ENCODE measurements around the gene AKAP8L. TPM values are rescaled to one million over a fixed set of nuclear protein-coding genes. Genes with fewer than 3 reads are reported as not detected.
"Not testable (repeated sequence)": the region's sequence is repeated elsewhere in the genome, so short reads cannot be mapped to it uniquely, and the experiment has no call there.

AKAP8L gene
- polyA plus RNA-seq, 2 donors, result 37.9 to 75.5 TPM

GRCh38 chr19:15354566-15355296 lies 64.1 kb downstream of the AKAP8L start:
- WGBS, 2 donors, result 81 to 88% methylated on average over 27 of the region's 27 CpGs
- Histone ChIP-seq H3K27me3 (ENCODE audit: control insufficient read depth in 1 of 2, insufficient read depth in 2 of 2, low read length in 2 of 2) (no peaks in the 10 kb centered on the region), H3K4me3 (ENCODE audit: low read depth in 1 of 2, low read length in 2 of 2) (no peak overlapping the region), H3K36me3 (ENCODE audit: control insufficient read depth in 2 of 2, insufficient read depth in 2 of 2, low read length in 1 of 2) (peaks cover 16 to 24% of the 10 kb centered on the region in 2 donors), H3K9me3 (ENCODE audit: control insufficient read depth in 2 of 2, insufficient read depth in 1 of 2, low read depth in 1 of 2, low read length in 1 of 2) (no peaks in the 10 kb centered on the region), H3K4me1 (ENCODE audit: control insufficient read depth in 2 of 2, insufficient read depth in 2 of 2, low read length in 1 of 2) (no peaks in the 10 kb centered on the region), H3K27ac (ENCODE audit: low read depth in 2 of 2, low read length in 1 of 2) (no peak overlapping the region)

- WGBS, 2 donors, result 44 to 89% methylated on average over 4 of the region's 4 CpGs
- Histone ChIP-seq H3K27me3 (ENCODE audit: control insufficient read depth in 1 of 2, insufficient read depth in 2 of 2, low read length in 2 of 2) (no peaks in the 10 kb centered on the region), H3K9me3 (ENCODE audit: control insufficient read depth in 2 of 2, insufficient read depth in 1 of 2, low read depth in 1 of 2, low read length in 1 of 2) (no peaks in the 10 kb centered on the region), H3K27ac (ENCODE audit: low read depth in 2 of 2, low read length in 1 of 2) (no peak overlapping the region), H3K36me3 (ENCODE audit: control insufficient read depth in 2 of 2, insufficient read depth in 2 of 2, low read length in 1 of 2) (peaks cover 16 to 23% of the 10 kb centered on the region in 2 donors), H3K4me1 (ENCODE audit: control insufficient read depth in 2 of 2, insufficient read depth in 2 of 2, low read length in 1 of 2) (no peaks in the 10 kb centered on the region), H3K4me3 (ENCODE audit: low read depth in 1 of 2, low read length in 2 of 2) (no peak overlapping the region)
Measured at GRCh38 chr19:15353908-15354307, 64.9 kb downstream of the AKAP8L start.

- H3K4me3 ChIP-seq (ENCODE audit: low read depth in 1 of 2, low read length in 2 of 2); H3K9me3 ChIP-seq (ENCODE audit: control insufficient read depth in 2 of 2, insufficient read depth in 1 of 2, low read depth in 1 of 2, low read length in 1 of 2); H3K4me1 ChIP-seq (ENCODE audit: control insufficient read depth in 2 of 2, insufficient read depth in 2 of 2, low read length in 1 of 2); H3K27ac ChIP-seq (ENCODE audit: low read depth in 2 of 2, low read length in 1 of 2); H3K27me3 ChIP-seq (ENCODE audit: control insufficient read depth in 1 of 2, insufficient read depth in 2 of 2, low read length in 2 of 2): not testable (repeated sequence)
- peaks cover 8 to 16% of the 10 kb centered on the region in 2 donors for H3K36me3 ChIP-seq (ENCODE audit: control insufficient read depth in 2 of 2, insufficient read depth in 2 of 2, low read length in 1 of 2)
- 93 to 95% methylated on average over 8 of the region's 8 CpGs for WGBS, 2 donors
Measured at GRCh38 chr19:15352535-15352934, 66.3 kb downstream of the AKAP8L start.

GRCh38 chr19:15341328-15341727 lies 77.5 kb downstream of the AKAP8L start:
- not testable (repeated sequence) for H3K4me3 ChIP-seq (ENCODE audit: low read depth in 1 of 2, low read length in 2 of 2); H3K27me3 ChIP-seq (ENCODE audit: control insufficient read depth in 1 of 2, insufficient read depth in 2 of 2, low read length in 2 of 2); H3K36me3 ChIP-seq (ENCODE audit: control insufficient read depth in 2 of 2, insufficient read depth in 2 of 2, low read length in 1 of 2); H3K9me3 ChIP-seq (ENCODE audit: control insufficient read depth in 2 of 2, insufficient read depth in 1 of 2, low read depth in 1 of 2, low read length in 1 of 2); H3K4me1 ChIP-seq (ENCODE audit: control insufficient read depth in 2 of 2, insufficient read depth in 2 of 2, low read length in 1 of 2); H3K27ac ChIP-seq (ENCODE audit: low read depth in 2 of 2, low read length in 1 of 2)
- 98% methylated on average over 11 of the region's 11 CpGs for WGBS, 2 donors

GRCh38 chr19:15340086-15340485 lies 78.7 kb downstream of the AKAP8L start:
- Histone ChIP-seq H3K4me1 (ENCODE audit: control insufficient read depth in 2 of 2, insufficient read depth in 2 of 2, low read length in 1 of 2) (peaks cover 0 to 2% of the 10 kb centered on the region in 2 donors), H3K27ac (ENCODE audit: low read depth in 2 of 2, low read length in 1 of 2) (no peak overlapping the region), H3K27me3 (ENCODE audit: control insufficient read depth in 1 of 2, insufficient read depth in 2 of 2, low read length in 2 of 2) (no peaks in the 10 kb centered on the region), H3K4me3 (ENCODE audit: low read depth in 1 of 2, low read length in 2 of 2) (no peak overlapping the region), H3K36me3 (ENCODE audit: control insufficient read depth in 2 of 2, insufficient read depth in 2 of 2, low read length in 1 of 2) (no peaks in the 10 kb centered on the region), H3K9me3 (ENCODE audit: control insufficient read depth in 2 of 2, insufficient read depth in 1 of 2, low read depth in 1 of 2, low read length in 1 of 2) (no peaks in the 10 kb centered on the region)
- WGBS, 2 donors, result 88 to 91% methylated on average over 4 of the region's 4 CpGs

GRCh38 chr19:15337202-15337601 lies 81.6 kb downstream of the AKAP8L start:
- no peaks in the 10 kb centered on the region for H3K9me3 ChIP-seq (ENCODE audit: control insufficient read depth in 2 of 2, insufficient read depth in 1 of 2, low read depth in 1 of 2, low read length in 1 of 2)
- no peaks in the 10 kb centered on the region for H3K36me3 ChIP-seq (ENCODE audit: control insufficient read depth in 2 of 2, insufficient read depth in 2 of 2, low read length in 1 of 2)
- H3K27me3 ChIP-seq (ENCODE audit: control insufficient read depth in 1 of 2, insufficient read depth in 2 of 2, low read length in 2 of 2), result no peaks in the 10 kb centered on the region
- 70 to 72% methylated on average over 8 of the region's 8 CpGs for WGBS, 2 donors
- H3K27ac ChIP-seq (ENCODE audit: low read depth in 2 of 2, low read length in 1 of 2), result no peak overlapping the region
- H3K4me1 ChIP-seq (ENCODE audit: control insufficient read depth in 2 of 2, insufficient read depth in 2 of 2, low read length in 1 of 2), result peaks cover 0 to 6% of the 10 kb centered on the region in 2 donors
- H3K4me3 ChIP-seq (ENCODE audit: low read depth in 1 of 2, low read length in 2 of 2), result no peak overlapping the region

GRCh38 chr19:15335992-15336391 lies 82.8 kb downstream of the AKAP8L start:
- H3K27ac ChIP-seq (ENCODE audit: low read depth in 2 of 2, low read length in 1 of 2); H3K27me3 ChIP-seq (ENCODE audit: control insufficient read depth in 1 of 2, insufficient read depth in 2 of 2, low read length in 2 of 2); H3K4me1 ChIP-seq (ENCODE audit: control insufficient read depth in 2 of 2, insufficient read depth in 2 of 2, low read length in 1 of 2); H3K4me3 ChIP-seq (ENCODE audit: low read depth in 1 of 2, low read length in 2 of 2); H3K36me3 ChIP-seq (ENCODE audit: control insufficient read depth in 2 of 2, insufficient read depth in 2 of 2, low read length in 1 of 2); H3K9me3 ChIP-seq (ENCODE audit: control insufficient read depth in 2 of 2, insufficient read depth in 1 of 2, low read depth in 1 of 2, low read length in 1 of 2): not testable (repeated sequence)
- 78 to 80% methylated on average over 7 of the region's 7 CpGs for WGBS, 2 donors

- H3K9me3 ChIP-seq (ENCODE audit: control insufficient read depth in 2 of 2, insufficient read depth in 1 of 2, low read depth in 1 of 2, low read length in 1 of 2), result no peaks in the 10 kb centered on the region
- H3K27ac ChIP-seq (ENCODE audit: low read depth in 2 of 2, low read length in 1 of 2), result peak within 1 kb of the TSS; percentile 99 to 100
- WGBS, 2 donors, result 2% methylated on average over 54 to 81 of the region's 81 CpGs
- no peaks in the 10 kb centered on the region for H3K36me3 ChIP-seq (ENCODE audit: control insufficient read depth in 2 of 2, insufficient read depth in 2 of 2, low read length in 1 of 2)
- peak within 1 kb of the TSS; percentile 88 to 93 for H3K4me3 ChIP-seq (ENCODE audit: low read depth in 1 of 2, low read length in 2 of 2)
- no peaks in the 10 kb centered on the region for H3K27me3 ChIP-seq (ENCODE audit: control insufficient read depth in 1 of 2, insufficient read depth in 2 of 2, low read length in 2 of 2)
- H3K4me1 ChIP-seq (ENCODE audit: control insufficient read depth in 2 of 2, insufficient read depth in 2 of 2, low read length in 1 of 2), result peaks cover 0 to 6% of the 10 kb centered on the region in 2 donors
Measured at GRCh38 chr19:15332311-15332996, 86.3 kb downstream of the AKAP8L start, which contains the start of gene BRD4. BRD4 (minus strand) TSS chr19:15332539; CDS start chr19:15273099, 59,440 bp downstream.

GRCh38 chr19:15331419-15332310 lies 87.1 kb downstream of the AKAP8L start:
- WGBS, 2 donors, result 0 to 1% methylated on average over 49 to 122 of the region's 122 CpGs
- Histone ChIP-seq H3K27me3 (ENCODE audit: control insufficient read depth in 1 of 2, insufficient read depth in 2 of 2, low read length in 2 of 2) (no peaks in the 10 kb centered on the region), H3K27ac (ENCODE audit: low read depth in 2 of 2, low read length in 1 of 2) (peak overlapping the region; percentile 99 to 100), H3K4me1 (ENCODE audit: control insufficient read depth in 2 of 2, insufficient read depth in 2 of 2, low read length in 1 of 2) (peaks cover 0 to 6% of the 10 kb centered on the region in 2 donors), H3K9me3 (ENCODE audit: control insufficient read depth in 2 of 2, insufficient read depth in 1 of 2, low read depth in 1 of 2, low read length in 1 of 2) (no peaks in the 10 kb centered on the region), H3K4me3 (ENCODE audit: low read depth in 1 of 2, low read length in 2 of 2) (peak overlapping the region; percentile 88 to 93), H3K36me3 (ENCODE audit: control insufficient read depth in 2 of 2, insufficient read depth in 2 of 2, low read length in 1 of 2) (no peaks in the 10 kb centered on the region)
